Measurements from ENCODE around the gene FCSK. TPM values are rescaled to one million over a fixed set of nuclear protein-coding genes. Genes with fewer than 3 reads are reported as not detected.

Gene FCSK
- total and polyA plus RNA-seq, 2 of the 8 experiments (the other 6 are each of a cell fraction or from before 2014, with no cell fraction given): 4.6 to 5.1 TPM

DNA sequence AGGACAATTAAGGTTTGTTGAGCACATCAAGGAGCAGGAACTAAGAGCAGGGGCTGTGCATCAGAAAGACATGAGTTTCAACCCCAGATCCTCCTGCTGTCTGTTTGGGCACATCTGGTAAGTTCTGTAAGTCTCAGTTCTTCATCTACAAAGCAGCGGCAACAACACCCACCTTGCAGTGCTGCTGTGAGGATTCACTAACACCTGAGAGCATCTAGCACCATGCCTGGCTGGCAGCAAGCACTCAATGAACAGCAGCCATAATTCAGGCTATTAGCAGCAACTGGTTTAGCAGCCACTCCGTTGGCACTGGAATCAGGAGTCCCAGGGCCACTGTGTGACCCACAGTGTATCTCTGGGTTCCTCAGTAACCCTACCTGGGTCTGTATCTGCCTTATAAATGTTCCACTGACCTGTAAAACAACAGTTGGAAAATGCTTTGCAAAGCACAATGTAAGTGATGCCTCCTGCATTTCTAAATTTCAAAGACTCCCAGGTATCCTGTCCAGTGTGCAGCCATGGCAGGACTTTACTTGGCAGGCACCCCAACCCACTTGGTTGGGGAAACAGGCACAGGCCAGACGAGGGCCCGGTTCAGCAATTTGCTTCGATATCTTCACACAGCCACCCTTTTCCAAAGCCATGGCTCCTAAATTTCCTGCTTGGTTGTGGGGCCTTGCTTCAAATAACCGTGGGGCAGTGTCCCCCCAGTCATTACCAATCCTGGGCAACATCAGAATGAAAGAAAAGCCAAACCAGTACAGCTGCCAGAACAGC lies 19.7 kb upstream of the FCSK start:
- Histone ChIP-seq H3K18ac (ENCODE audit: extremely low read depth, low read length) (no peak overlapping the region; the same call in 1 of the 2 replicates), H2BK20ac (ENCODE audit: low read length) (no peak overlapping the region), H2BK120ac (replicated peaks; ENCODE audit: low read depth, low read length) (no peak overlapping the region), H3K23ac (ENCODE audit: insufficient read length) (no peak overlapping the region), H3K27ac (ENCODE audit: low read depth, low read length) (no peak overlapping the region), H4K20me1 (replicated peaks in 1 of 2; ENCODE audit: control insufficient read depth in 1 of 2, insufficient read depth in 2 of 2, low read length in 2 of 2) (no peaks in the 10 kb centered on the region), H3K36me3 (ENCODE audit: control insufficient read depth in 2 of 4, insufficient read depth in 4 of 4, low read length in 3 of 4) (peaks cover 0 to 5% (median 0%) of the 10 kb centered on the region in 4 experiments; a peak in 3 of 8 replicates), H3K27me3 (replicated peaks in 1 of 4; ENCODE audit: control insufficient read depth in 3 of 4, extremely low read depth in 1 of 4, insufficient read depth in 3 of 4, low read length in 3 of 4) (no peaks in the 10 kb centered on the region), H3K4me3 (ENCODE audit: extremely low read depth in 1 of 4, insufficient read depth in 2 of 4, low read depth in 3 of 4, low read length in 4 of 4) (no peak overlapping the region), H3K14ac (ENCODE audit: insufficient read length) (no peak overlapping the region), H3K4me2 (ENCODE audit: insufficient read depth in 1 of 2, low read depth in 2 of 2, low read length in 2 of 2) (no peak overlapping the region), H2AFZ (ENCODE audit: low read length) (no peak overlapping the region), H3K79me2 (ENCODE audit: control insufficient read depth in 1 of 2, insufficient read depth in 2 of 2, low read length in 2 of 2) (peaks cover 0 to 67% of the 10 kb centered on the region in 2 experiments; a peak in 3 of 4 replicates), H3K56ac (replicated peaks; ENCODE audit: insufficient read length, low read depth, low read length) (no peak overlapping the region), H4K5ac (ENCODE audit: insufficient read length, low read depth, low read length) (no peak overlapping the region), H3K23me2 (ENCODE audit: low read depth, low read length) (peaks cover 11% of the 10 kb centered on the region), H4K8ac (ENCODE audit: extremely low read depth, insufficient read depth, low read length) (no peak overlapping the region; the same call in 1 of the 2 replicates), H3K9me3 (ENCODE audit: insufficient read depth in 2 of 2, low read depth in 1 of 2, low read length in 1 of 2) (no peaks in the 10 kb centered on the region), H3K9ac (replicated peaks in 1 of 4; ENCODE audit: extremely low read depth in 1 of 4, low read depth in 3 of 4, low read length in 3 of 4) (no peak overlapping the region; a peak in 1 of 7 replicates), H2AK5ac (ENCODE audit: low read depth, low read length) (no peak overlapping the region), H3K79me1 (ENCODE audit: low read depth, low read length) (peaks cover 12% of the 10 kb centered on the region), H2BK5ac (ENCODE audit: low read depth, low read length) (no peak overlapping the region), H2BK15ac (ENCODE audit: low read length) (no peak overlapping the region), H4K91ac (replicated peaks; ENCODE audit: insufficient read length, low read length) (no peak overlapping the region), H2BK12ac (ENCODE audit: low read depth, low read length) (no peak overlapping the region), H3K4ac (replicated peaks; ENCODE audit: insufficient read length, low read depth, low read length) (no peak overlapping the region), H3K4me1 (replicated peaks in 1 of 4; ENCODE audit: control insufficient read depth in 3 of 4, insufficient read depth in 4 of 4, low read length in 3 of 4) (peaks cover 27 to 41% (median 32%) of the 10 kb centered on the region in 4 experiments)
- no peak for FAIRE-seq
- ChIA-PET POLR2A (ENCODE audit: partially characterized antibody) (interaction anchor here (0.8 to 2.6 kb wide), 5 partner anchors 20 to 54 kb away, joined by 3 to 9 read pairs (median 3); partner anchors contain the start of gene FCSK), CTCF (ENCODE audit: partially characterized antibody) (interaction anchor here (0.6 to 2.6 kb wide), 2 partner anchors 7 to 36 kb away, joined by 3 to 10 read pairs; no protein-coding TSS in a partner anchor)
- WGBS, 2 experiments (ENCODE audit: extremely low coverage in 1 of 2, insufficient coverage in 1 of 2, insufficient read length in 1 of 2, insufficient replicate concordance in 2 of 2, low coverage in 1 of 2, low lambda C conversion rate in 2 of 2, missing lambda C conversion rate in 1 of 2): 91% methylated on average over 6 of the region's 6 CpGs; no CpG with 5 or more reads in 1 of the 2 experiments
- no peak for DNase-seq (ENCODE audit: low read depth in 1 of 2, low spot score in 2 of 2)
- TF ChIP-seq, protein P1, sequence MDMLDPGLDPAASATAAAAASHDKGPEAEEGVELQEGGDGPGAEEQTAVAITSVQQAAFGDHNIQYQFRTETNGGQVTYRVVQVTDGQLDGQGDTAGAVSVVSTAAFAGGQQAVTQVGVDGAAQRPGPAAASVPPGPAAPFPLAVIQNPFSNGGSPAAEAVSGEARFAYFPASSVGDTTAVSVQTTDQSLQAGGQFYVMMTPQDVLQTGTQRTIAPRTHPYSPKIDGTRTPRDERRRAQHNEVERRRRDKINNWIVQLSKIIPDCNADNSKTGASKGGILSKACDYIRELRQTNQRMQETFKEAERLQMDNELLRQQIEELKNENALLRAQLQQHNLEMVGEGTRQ (IDR thresholded peaks at IDR 0.05; ENCODE audit: low read length): no peak
- TF ChIP-seq YY1 (IDR thresholded peaks at IDR 0.05; ENCODE audit: low read depth, low read length) (no peak), EP300 (IDR thresholded peaks at IDR 0.05; ENCODE audit: borderline replicate concordance in 1 of 2, low read depth in 2 of 2, low read length in 2 of 2) (no peak), CTBP2 (IDR thresholded peaks at IDR 0.05; ENCODE audit: borderline replicate concordance, insufficient read depth, insufficient read length, low read length) (no peak), CBX5 (IDR thresholded peaks at IDR 0.05; ENCODE audit: low read depth, low read length) (no peak), RFX5 (IDR thresholded peaks at IDR 0.05; ENCODE audit: borderline replicate concordance, low read depth, low read length) (no peak), MAFK (IDR thresholded peaks at IDR 0.05; ENCODE audit: low read depth, low read length) (no peak), CEBPB (IDR thresholded peaks at IDR 0.05; ENCODE audit: low read depth, low read length) (no peak)
